Central memory CD8-positive, alpha-beta T cell (primary cell): ENCODE data around the gene MRPL43.

Experiments
- ATAC-seq: fragments of 150-1000 bp; cut with Tn5 transposase; replicated peaks from 2 replicates; pipeline ENCODE4 v1.10.0; 2022; ENCODE audit warnings: mild to moderate bottlenecking, moderate FRiP score, moderate number of reproducible peaks; ENCODE audit not compliant: poor library complexity, severe bottlenecking; ENCODE audit errors: extremely low read depth
- DNase-seq, 2 donors: peaks; one replicate each; pipeline ENCODE4 v3.0.0; 2021; ENCODE audit warnings: low spot score in 2 of 2
- H3K27ac Mint-ChIP-seq: one replicate; pipeline ENCODE4 v1.8.0; 2022; ENCODE audit warnings: low read depth, mild to moderate bottlenecking, moderate library complexity, mixed read lengths
- H3K27me3 Mint-ChIP-seq: one replicate; pipeline ENCODE4 v1.8.0; 2022; ENCODE audit warnings: mixed read lengths
- H3K36me3 Mint-ChIP-seq: one replicate; pipeline ENCODE4 v1.8.0; 2022; ENCODE audit warnings: mild to moderate bottlenecking, moderate library complexity, mixed read lengths; ENCODE audit not compliant: insufficient read depth
- H3K4me1 Mint-ChIP-seq: one replicate; pipeline ENCODE4 v1.8.0; 2022; ENCODE audit warnings: mixed read lengths
- H3K4me3 Mint-ChIP-seq: one replicate; pipeline ENCODE4 v1.8.0; 2022; ENCODE audit warnings: mild to moderate bottlenecking, moderate library complexity, mixed read lengths
- H3K9me3 Mint-ChIP-seq: one replicate; pipeline ENCODE4 v1.8.0; 2022; ENCODE audit warnings: mixed read lengths

Gene MRPL43

DNA sequence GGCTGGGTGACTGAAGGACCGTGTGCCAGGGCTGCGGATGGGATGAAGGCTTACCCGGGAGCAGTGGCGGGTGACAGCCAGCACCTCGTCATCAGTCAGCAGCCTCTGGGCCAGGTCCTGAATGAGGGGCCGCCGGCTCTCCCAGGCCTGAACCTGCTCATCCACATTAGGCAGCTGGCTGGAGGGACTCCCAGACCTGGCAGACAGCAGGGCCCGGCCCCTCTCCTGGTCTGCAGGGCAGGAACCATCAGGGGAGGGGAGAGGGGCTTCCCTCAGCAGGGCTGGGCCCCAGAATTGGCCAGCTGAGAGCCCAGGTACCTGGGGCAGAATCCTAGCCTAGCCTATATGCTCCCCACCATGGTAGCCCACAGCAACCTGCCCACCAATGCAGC lies 28.3 kb upstream of the MRPL43 start:
- Mint-ChIP-seq H3K27ac (no peak overlapping the region), H3K4me3 (no peak overlapping the region), H3K9me3 (no peaks in the 10 kb centered on the region), H3K27me3 (peaks cover 56% of the 10 kb centered on the region), H3K4me1 (peaks cover 21% of the 10 kb centered on the region), H3K36me3 (peaks cover 3% of the 10 kb centered on the region)
- ATAC-seq (no peak), DNase-seq (no peak)

DNA sequence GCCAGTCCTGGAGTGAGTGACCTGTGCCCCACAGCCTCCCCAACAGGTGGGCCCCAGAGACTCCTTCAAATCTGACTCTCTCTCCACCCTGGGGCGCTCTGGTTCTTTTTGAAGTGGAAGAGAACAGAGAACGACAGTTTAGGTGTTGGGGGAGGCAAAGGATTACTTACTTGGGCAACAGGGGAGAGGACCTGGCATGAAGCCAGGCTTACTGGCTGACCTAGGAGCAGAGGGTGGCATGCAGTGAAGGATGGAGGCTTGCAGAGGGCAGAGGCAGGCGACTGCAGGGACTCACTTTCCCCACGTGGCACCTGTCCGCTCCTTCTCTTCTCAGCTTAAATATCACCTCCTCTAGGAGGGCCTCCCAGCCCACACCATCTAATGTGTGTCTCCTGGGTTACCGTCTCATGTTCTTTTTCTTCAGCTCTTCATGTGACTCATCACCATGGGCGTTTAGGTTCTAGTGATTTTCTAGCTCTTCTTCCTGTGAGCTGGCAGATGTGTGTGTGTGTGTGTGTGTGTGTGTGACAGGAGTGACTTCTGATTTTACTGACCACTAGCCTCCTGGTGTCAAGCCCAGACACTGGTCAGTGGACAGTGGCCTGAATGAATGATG lies 27.8 kb upstream of the MRPL43 start:
- ATAC-seq (no peak), DNase-seq (no peak)
- Mint-ChIP-seq H3K36me3 (peaks cover 3% of the 10 kb centered on the region), H3K27ac (no peak overlapping the region), H3K9me3 (no peaks in the 10 kb centered on the region), H3K4me3 (no peak overlapping the region), H3K4me1 (peaks cover 21% of the 10 kb centered on the region), H3K27me3 (peaks cover 52% of the 10 kb centered on the region)

DNA sequence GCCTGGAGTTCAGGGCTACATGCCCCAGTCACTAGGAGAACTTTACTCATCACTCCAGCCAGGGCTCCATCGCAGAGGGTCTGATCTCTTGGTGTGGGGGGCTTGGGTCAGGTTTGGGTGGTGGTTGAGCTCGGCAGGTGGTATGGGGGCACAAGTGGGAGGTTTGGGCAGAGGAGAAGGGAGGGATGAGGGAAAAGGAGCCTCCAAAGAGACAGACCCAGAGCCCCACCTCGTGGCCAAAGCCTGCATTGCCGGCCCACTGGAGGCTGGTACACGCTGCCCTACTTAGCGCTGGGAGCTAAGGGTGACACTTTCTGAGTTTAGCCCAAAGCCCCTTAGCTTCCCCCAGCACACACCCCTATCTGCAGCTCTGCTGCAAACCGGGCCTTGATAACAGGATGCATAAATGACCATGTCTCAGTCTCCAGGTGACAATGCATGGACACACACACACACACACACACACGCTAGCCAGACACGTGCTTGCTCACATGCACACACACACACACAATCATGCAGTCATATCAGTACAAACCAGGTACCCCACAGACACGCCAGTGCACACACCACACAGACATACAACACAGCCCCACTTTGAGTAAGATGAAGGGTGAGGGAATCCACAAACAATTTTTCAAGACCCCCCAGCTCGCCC lies 27.1 kb upstream of the MRPL43 start:
- Mint-ChIP-seq H3K36me3 (peaks cover 3% of the 10 kb centered on the region), H3K4me3 (no peak overlapping the region), H3K9me3 (no peaks in the 10 kb centered on the region), H3K27ac (no peak overlapping the region), H3K4me1 (peaks cover 21% of the 10 kb centered on the region), H3K27me3 (peaks cover 46% of the 10 kb centered on the region)
- peak; percentile 47 to 74 for DNase-seq
- ATAC-seq, result no peak

DNA sequence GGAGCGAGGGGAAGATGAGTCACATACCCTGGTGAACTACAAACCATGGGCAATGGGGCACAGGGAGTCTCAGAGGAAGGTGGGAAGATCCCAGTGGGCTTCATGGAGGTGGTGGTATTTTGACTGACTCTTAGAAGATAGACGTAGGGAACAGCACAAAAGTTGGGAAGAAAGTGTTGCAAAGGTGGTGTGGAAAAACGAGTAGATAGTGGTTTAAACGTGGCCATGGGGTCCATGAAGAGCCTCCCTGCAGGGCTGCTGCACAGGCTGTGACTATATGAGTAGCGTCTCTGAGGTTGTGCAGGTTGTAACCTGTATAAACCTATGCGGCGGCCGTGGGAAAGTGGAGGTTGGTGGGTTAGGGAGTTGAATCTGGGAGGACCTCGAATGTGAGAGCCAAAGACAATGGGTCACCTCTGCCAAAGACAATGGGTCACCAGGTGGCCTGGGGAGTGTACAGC lies 26.1 kb upstream of the MRPL43 start:
- ATAC-seq, result no peak
- peaks cover 21% of the 10 kb centered on the region for H3K4me1 Mint-ChIP-seq
- H3K27me3 Mint-ChIP-seq, result peaks cover 37% of the 10 kb centered on the region
- no peaks in the 10 kb centered on the region for H3K9me3 Mint-ChIP-seq
- H3K4me3 Mint-ChIP-seq, result no peak overlapping the region
- no peak for DNase-seq
- peak overlapping the region; percentile 16 for H3K27ac Mint-ChIP-seq
- H3K36me3 Mint-ChIP-seq, result peaks cover 3% of the 10 kb centered on the region

DNA sequence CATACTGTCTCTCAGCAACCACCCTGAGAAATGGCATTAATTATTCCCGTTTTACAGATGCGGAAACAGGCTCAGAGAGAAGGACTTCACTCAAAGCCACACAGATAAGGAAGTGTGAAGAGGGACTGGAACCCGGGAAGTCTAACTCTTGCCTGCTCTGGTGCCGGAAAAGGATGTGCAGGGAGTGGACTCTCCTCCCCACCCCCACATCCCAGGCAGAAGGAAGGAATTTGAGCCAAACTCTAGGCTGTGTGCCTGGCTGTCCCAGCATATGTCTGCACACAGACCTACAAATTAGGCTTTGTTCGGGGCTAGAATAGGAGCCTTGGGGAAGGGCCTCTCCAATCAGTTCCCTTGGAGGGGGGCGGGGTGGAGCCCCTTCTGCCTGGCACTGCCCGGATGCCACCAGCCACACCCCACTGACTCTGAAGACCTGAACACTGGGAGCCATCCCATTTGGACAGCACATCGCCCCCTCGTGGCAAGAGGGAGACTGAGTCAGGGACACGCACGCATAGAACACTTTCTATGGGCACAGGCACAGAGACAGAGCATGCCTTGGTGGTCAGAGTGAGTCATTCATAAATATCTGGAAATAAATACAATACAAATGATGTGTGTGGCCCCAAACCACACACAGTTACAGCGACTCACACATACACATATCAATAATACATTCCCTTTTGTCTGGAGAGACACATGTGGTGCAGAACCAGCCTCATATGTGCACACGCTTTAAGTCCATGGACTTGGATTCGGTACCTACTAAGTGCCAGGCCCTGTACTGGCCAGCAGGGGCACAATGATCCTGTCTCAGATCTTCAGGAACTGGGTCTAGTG lies 25.4 kb upstream of the MRPL43 start:
- peaks cover 21% of the 10 kb centered on the region for H3K4me1 Mint-ChIP-seq
- no peak overlapping the region for H3K4me3 Mint-ChIP-seq
- H3K27me3 Mint-ChIP-seq, result peaks cover 30% of the 10 kb centered on the region
- peak overlapping the region; percentile 16 for H3K27ac Mint-ChIP-seq
- ATAC-seq (peak; percentile 92), DNase-seq (peak; percentile 51 to 60)
- H3K9me3 Mint-ChIP-seq, result no peaks in the 10 kb centered on the region
- H3K36me3 Mint-ChIP-seq, result peaks cover 3% of the 10 kb centered on the region

DNA sequence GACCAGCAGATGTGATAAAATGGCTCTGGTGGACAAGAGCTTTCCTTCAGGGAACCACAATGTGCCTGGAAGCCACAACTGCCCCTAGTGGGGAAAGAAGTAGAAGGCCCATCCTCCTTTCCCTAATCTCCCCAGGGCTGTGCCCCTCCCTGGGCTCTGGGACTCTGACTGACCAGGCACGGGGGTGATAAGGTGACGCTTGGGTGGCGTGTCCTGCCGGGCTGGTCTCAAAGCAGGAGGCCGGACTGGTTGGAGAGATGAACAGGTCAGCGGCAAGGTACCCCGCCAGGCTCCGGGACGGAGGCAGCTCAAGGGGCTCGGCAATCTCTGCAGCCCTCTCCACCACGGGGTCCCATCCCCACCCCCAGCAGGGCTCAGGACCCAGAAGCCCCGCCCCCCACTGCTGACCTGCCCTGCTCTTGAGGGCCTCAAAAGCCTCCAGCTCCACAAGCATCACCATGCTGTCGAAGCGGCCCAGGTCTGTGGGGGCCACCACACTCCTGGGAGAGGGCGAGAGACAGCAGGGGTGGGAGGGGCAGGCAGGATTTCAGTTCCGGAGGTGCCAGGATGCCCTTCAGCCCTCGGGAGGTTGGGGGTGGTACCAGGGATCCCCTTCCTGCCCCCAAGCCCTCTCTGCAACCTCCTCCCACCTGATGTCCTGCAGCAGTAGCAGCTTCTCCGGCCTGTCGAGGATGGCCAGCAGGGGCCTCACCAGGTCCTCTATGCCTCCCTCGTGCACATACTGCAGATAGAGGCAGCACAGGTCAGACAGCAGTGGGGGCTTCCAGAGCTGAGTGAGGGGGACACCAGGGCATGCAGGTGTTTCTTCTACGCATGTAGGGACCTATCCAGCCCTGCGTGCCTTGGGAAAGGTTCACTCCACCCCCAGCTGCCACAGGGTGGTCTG lies 24.5 kb upstream of the MRPL43 start:
- ATAC-seq (no peak), DNase-seq (no peak)
- H3K9me3 Mint-ChIP-seq, result no peaks in the 10 kb centered on the region
- H3K36me3 Mint-ChIP-seq, result peaks cover 3% of the 10 kb centered on the region
- no peak overlapping the region for H3K27ac Mint-ChIP-seq
- no peak overlapping the region for H3K4me3 Mint-ChIP-seq
- H3K27me3 Mint-ChIP-seq, result peaks cover 20% of the 10 kb centered on the region
- H3K4me1 Mint-ChIP-seq, result peaks cover 21% of the 10 kb centered on the region

DNA sequence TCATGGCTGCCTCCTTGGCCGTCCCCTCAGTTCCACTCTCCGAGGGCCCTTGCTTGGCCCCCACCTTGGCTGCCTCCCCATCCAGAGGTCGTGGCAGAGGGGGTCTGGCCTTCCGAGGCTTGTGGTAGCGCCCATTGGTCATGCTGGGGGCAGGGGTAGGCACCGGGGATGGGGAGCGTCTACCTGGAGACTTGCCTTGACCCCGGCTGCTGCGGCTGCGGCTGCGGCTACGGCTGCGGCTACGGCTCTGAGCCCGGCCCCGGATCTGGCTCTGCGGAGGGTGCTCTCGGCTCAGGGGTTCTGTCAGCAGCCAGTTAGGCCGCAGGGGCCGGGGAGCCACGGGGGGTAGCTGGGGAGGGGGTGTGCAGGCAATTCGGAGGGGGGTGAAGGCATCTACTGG lies 23.0 kb upstream of the MRPL43 start:
- DNase-seq (no peak), ATAC-seq (no peak)
- Mint-ChIP-seq H3K9me3 (no peaks in the 10 kb centered on the region), H3K4me1 (peaks cover 21% of the 10 kb centered on the region), H3K36me3 (peaks cover 3% of the 10 kb centered on the region), H3K27ac (peak overlapping the region; percentile 51), H3K27me3 (peaks cover 6% of the 10 kb centered on the region), H3K4me3 (no peak overlapping the region)

DNA sequence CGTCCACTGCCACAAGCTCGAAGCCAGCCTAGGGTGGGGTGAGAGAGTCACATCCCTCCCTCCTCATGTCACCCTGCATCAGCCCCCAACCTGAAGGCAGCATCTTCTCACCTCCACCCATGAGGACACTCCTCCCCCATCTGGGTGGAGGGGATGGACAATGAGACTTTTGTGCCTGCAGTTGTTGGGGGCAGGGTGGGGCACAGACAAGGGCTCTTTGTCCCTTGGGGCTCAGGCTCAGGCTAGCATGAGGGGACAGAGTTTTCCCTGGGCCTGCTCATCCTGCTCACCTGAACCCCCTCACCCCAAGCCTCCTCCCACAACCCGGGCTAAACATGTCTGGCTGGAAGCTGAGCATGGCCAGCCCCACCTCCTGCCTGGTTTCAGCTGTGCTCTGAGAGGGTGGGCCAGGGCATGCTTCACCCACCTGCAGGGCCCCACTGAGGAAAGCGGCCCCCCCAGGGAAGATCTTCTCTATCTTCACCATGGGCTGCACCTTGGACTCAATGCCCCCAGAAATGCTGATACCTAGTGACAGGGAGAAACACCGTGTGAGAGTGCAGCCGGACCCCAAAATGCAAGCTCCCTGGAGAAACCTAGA lies 21.6 kb upstream of the MRPL43 start:
- H3K36me3 Mint-ChIP-seq, result no peaks in the 10 kb centered on the region
- DNase-seq (no peak), ATAC-seq (no peak)
- H3K27ac Mint-ChIP-seq, result no peak overlapping the region
- peaks cover 12% of the 10 kb centered on the region for H3K4me1 Mint-ChIP-seq
- H3K9me3 Mint-ChIP-seq, result no peaks in the 10 kb centered on the region
- H3K4me3 Mint-ChIP-seq, result no peak overlapping the region
- no peaks in the 10 kb centered on the region for H3K27me3 Mint-ChIP-seq

DNA sequence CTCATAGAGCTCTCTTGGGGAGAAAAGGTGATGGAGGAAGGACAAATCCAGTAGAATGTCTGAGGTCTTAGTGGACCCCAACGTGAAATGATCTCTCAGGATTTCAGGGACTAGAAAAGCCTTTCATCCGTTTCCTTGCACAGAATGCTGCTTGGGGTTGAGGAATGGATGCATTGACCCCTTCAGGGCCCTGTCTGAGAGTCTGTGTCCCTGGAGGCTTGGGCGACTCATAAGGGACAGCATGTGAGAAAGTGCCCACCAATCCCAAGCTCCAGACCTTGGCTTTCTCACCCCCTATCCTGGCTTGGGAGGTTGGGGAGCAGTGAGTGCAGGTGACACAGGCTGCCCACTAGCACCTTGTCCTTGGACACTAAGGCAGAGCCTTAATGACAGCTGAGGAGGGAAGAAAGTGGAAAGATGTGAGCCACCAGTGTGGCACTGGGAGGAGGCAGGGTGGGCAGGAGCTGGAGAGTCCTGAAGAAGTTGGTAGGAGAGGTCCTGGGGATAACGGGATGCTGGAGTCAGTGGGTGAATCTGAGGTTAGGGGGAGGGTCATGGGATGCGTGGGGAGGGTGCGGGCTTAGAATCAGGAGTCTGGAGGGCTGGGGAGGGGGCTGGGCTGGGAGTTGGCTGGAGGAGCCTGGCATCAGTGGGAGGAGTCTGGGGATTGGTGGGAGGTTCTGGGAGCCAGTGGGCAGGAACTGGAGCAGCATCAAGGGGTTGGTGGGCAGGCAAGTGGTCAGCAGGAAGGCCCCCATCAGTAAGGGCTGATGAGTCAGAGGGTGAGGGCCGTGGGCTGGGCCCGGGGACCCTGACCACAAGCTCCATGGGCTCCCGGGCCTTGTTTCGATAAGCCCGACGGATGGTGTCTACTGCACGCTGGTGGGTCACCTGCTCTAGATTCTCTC lies 20.9 kb upstream of the MRPL43 start:
- ATAC-seq (no peak), DNase-seq (no peak)
- no peak overlapping the region for H3K4me3 Mint-ChIP-seq
- H3K9me3 Mint-ChIP-seq, result no peaks in the 10 kb centered on the region
- no peak overlapping the region for H3K27ac Mint-ChIP-seq
- peaks cover 7% of the 10 kb centered on the region for H3K4me1 Mint-ChIP-seq
- no peaks in the 10 kb centered on the region for H3K36me3 Mint-ChIP-seq
- no peaks in the 10 kb centered on the region for H3K27me3 Mint-ChIP-seq

DNA sequence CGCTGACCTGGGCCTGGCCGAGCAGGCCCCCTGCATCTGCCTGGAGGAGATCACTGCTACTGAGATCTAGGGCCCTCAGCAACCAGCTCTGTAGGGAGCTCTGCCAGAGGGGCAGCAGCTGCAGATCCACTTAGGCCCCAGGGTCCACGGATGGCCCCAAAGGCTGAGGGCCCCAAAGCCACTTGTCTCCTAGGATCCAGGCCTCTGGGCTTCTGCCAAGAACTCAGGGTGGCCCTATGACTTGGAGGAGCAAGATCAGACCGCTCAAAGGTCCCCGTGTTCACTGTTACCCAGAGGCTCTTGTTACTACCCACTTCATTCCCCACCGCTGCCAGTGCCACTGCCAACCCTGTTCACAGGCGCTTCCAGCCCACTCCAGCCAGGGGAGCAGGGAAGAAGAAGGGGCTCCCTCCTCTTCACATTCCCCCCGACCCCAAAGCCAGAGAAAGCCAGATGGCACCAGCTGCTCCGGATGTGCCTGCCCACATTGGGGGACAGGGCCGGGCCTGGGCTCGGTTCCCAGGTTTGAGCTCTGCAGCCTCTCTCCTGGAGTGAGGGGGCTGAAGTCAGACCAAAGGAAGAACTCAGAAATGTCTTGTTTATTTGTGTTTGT lies 19.9 kb upstream of the MRPL43 start:
- no peak for ATAC-seq
- DNase-seq, result no peak
- no peaks in the 10 kb centered on the region for H3K9me3 Mint-ChIP-seq
- H3K27me3 Mint-ChIP-seq, result no peaks in the 10 kb centered on the region
- no peaks in the 10 kb centered on the region for H3K4me1 Mint-ChIP-seq
- no peaks in the 10 kb centered on the region for H3K36me3 Mint-ChIP-seq
- no peak overlapping the region for H3K27ac Mint-ChIP-seq
- H3K4me3 Mint-ChIP-seq, result no peak overlapping the region

DNA sequence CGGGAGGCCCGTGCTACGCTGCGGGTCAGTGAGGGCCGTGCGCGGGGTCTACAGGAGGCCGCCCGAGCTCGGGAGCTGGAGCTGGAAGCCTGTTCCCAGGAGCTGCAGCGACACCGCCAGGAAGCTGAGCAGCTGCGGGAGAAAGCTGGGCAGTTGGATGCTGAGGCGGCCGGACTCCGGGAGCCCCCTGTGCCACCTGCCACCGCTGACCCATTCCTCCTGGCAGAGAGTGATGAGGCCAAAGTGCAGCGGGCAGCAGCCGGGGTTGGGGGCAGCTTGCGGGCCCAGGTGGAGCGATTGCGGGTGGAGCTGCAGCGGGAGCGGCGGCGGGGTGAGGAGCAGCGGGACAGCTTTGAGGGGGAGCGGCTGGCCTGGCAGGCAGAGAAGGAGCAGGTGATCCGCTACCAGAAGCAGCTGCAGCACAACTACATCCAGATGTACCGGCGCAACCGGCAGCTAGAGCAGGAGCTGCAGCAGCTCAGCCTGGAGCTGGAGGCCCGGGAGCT lies 19.3 kb upstream of the MRPL43 start:
- H3K27ac Mint-ChIP-seq, result no peak overlapping the region
- H3K9me3 Mint-ChIP-seq, result no peaks in the 10 kb centered on the region
- no peaks in the 10 kb centered on the region for H3K36me3 Mint-ChIP-seq
- H3K4me3 Mint-ChIP-seq, result no peak overlapping the region
- H3K27me3 Mint-ChIP-seq, result no peaks in the 10 kb centered on the region
- no peaks in the 10 kb centered on the region for H3K4me1 Mint-ChIP-seq
- ATAC-seq, result no peak
- no peak for DNase-seq
